Measurements from ENCODE around the gene ABCG1. TPM values are rescaled to one million over a fixed set of nuclear protein-coding genes. Genes with fewer than 3 reads are reported as not detected.

Gene ABCG1
- total RNA-seq, 2 experiments from 2014 or later, result 16.7 to 17.3 TPM

DNA sequence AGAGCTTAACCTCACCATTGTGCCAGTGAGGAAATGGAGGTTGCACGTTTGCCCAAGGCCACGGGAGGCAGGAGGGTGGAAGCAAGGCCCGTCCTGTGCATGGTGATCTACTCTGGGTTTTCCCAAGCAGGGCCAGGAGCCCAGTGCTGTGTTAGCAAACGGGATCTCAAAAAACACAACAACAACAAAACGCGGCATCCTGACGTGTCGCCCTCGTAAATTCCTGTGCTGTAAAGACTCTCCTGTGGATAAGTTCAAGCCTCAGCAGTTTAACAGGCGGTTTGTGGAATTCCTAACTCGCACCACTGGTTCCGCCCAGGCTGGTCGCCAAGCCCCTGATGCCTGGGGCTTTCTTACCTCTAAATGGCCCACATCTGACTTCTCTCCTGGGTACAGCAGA, 57.1 kb downstream of the ABCG1 start:
- Histone ChIP-seq H3K4me3 (ENCODE audit: low read depth, low read length, poor library complexity, severe bottlenecking) (no peak overlapping the region), H3K4me2 (ENCODE audit: low read length) (no peak overlapping the region), H3K9me3 (ENCODE audit: low read length) (no peaks in the 10 kb centered on the region), H3K4me1 (ENCODE audit: insufficient read depth, low read length, poor library complexity, severe bottlenecking) (no peaks in the 10 kb centered on the region), H4K20me1 (ENCODE audit: insufficient read depth, low read length) (no peaks in the 10 kb centered on the region), H3K79me2 (ENCODE audit: insufficient read depth, low read depth, low read length) (no peaks in the 10 kb centered on the region), H2AFZ (ENCODE audit: low read length) (no peak overlapping the region), H3K9me2 (ENCODE audit: insufficient read depth, low read length) (no peaks in the 10 kb centered on the region), H3K27ac (ENCODE audit: low read depth, low read length, poor library complexity, severe bottlenecking) (no peak overlapping the region), H3K36me3 (ENCODE audit: insufficient read depth, low read length) (peaks cover 64% of the 10 kb centered on the region)
- ChIA-PET CTCF (ENCODE audit: unreplicated experiment) (interaction anchor here (0.6 kb wide), 1 partner anchor 84 kb away, joined by 3 read pairs; no protein-coding TSS in a partner anchor), POLR2A (no interaction called here)
- no peak for TF ChIP-seq EZH2phosphoT487 (IDR thresholded peaks at IDR 0.05; ENCODE audit: borderline replicate concordance, low read depth, low read length)
- TF ChIP-seq, protein P1, sequence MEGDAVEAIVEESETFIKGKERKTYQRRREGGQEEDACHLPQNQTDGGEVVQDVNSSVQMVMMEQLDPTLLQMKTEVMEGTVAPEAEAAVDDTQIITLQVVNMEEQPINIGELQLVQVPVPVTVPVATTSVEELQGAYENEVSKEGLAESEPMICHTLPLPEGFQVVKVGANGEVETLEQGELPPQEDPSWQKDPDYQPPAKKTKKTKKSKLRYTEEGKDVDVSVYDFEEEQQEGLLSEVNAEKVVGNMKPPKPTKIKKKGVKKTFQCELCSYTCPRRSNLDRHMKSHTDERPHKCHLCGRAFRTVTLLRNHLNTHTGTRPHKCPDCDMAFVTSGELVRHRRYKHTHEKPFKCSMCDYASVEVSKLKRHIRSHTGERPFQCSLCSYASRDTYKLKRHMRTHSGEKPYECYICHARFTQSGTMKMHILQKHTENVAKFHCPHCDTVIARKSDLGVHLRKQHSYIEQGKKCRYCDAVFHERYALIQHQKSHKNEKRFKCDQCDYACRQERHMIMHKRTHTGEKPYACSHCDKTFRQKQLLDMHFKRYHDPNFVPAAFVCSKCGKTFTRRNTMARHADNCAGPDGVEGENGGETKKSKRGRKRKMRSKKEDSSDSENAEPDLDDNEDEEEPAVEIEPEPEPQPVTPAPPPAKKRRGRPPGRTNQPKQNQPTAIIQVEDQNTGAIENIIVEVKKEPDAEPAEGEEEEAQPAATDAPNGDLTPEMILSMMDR (conservative IDR thresholded peaks at IDR 0.05; ENCODE audit: low read length), result no peak
- no peak for DNase-seq (ENCODE audit: low spot score)
- no TSS peak for BruUV-seq (replicated peaks)
- intact Hi-C loops (cut with micrococcal nuclease; ENCODE audit: unreplicated experiment), result no loop called here

DNA sequence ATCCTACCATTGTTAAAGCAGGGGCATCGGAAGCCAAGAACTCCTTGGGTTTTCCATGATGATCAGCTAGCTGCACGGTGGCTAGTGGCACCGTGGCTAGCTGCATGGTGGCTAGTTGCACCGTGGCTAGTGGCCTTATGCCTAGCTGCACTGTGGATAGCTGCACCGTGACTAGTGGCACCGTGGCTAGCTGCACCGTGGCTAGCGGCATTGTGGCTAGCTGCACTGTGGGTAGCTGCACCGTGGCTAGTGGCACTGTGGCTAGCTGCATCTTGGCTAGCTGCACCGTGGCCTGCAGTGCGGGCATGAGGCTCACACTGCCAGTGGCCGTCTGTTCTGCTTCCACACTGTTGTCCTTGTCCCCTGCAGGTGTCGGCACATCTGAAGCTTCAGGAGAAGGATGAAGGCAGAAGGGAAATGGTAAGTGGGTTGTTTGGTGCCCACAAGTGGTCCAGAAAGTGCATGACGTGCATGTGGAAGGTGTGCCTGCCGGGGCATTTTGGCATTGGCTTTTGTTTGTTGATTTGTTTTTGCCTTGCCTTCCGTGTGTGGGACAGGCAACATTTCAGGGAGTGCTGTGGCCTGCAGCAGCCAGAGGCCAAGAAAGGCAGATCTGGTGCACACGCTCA, 57.7 kb downstream of the ABCG1 start:
- ChIA-PET POLR2A (no interaction called here), CTCF (ENCODE audit: unreplicated experiment) (interaction anchor here (0.6 kb wide), 1 partner anchor 83 kb away, joined by 3 read pairs; no protein-coding TSS in a partner anchor)
- Histone ChIP-seq H3K9me2 (ENCODE audit: insufficient read depth, low read length) (no peaks in the 10 kb centered on the region), H3K4me3 (ENCODE audit: low read depth, low read length, poor library complexity, severe bottlenecking) (no peak overlapping the region), H3K36me3 (ENCODE audit: insufficient read depth, low read length) (peaks cover 60% of the 10 kb centered on the region), H4K20me1 (ENCODE audit: insufficient read depth, low read length) (no peaks in the 10 kb centered on the region), H3K9me3 (ENCODE audit: low read length) (no peaks in the 10 kb centered on the region), H3K4me2 (ENCODE audit: low read length) (no peak overlapping the region), H3K4me1 (ENCODE audit: insufficient read depth, low read length, poor library complexity, severe bottlenecking) (no peaks in the 10 kb centered on the region), H2AFZ (ENCODE audit: low read length) (no peak overlapping the region), H3K79me2 (ENCODE audit: insufficient read depth, low read depth, low read length) (no peaks in the 10 kb centered on the region), H3K27ac (ENCODE audit: low read depth, low read length, poor library complexity, severe bottlenecking) (no peak overlapping the region)
- TF ChIP-seq, protein P1 (conservative IDR thresholded peaks at IDR 0.05; ENCODE audit: low read length), result no peak; the same call in 1 of the 2 replicates
- TF ChIP-seq EZH2phosphoT487 (IDR thresholded peaks at IDR 0.05; ENCODE audit: borderline replicate concordance, low read depth, low read length), result no peak
- no TSS peak for BruUV-seq (replicated peaks)
- no peak for DNase-seq (ENCODE audit: low spot score)
- intact Hi-C loops (cut with micrococcal nuclease; ENCODE audit: unreplicated experiment), result no loop called here

DNA sequence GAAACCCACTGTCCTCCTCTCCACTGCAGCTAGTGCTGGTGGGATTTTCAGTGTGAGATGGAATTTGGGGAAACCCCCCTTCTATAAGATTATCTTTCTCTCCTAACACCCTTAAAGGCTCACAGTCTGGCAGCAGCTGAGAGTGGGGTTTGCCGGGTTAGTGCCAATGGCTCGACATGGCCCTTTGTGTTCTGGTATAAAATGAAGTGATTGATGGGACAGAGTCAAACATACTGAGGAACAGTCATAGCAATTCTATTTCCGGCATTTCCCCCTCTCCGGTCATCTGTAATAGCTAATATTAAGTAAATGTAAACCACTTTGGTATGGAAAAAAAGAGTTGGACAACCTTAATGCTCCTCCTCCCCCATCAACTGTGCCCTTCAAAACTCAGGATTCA, 58.7 kb downstream of the ABCG1 start:
- Histone ChIP-seq H3K36me3 (ENCODE audit: insufficient read depth, low read length) (peaks cover 55% of the 10 kb centered on the region), H3K4me3 (ENCODE audit: low read depth, low read length, poor library complexity, severe bottlenecking) (no peak overlapping the region), H4K20me1 (ENCODE audit: insufficient read depth, low read length) (no peaks in the 10 kb centered on the region), H3K9me3 (ENCODE audit: low read length) (no peaks in the 10 kb centered on the region), H3K9me2 (ENCODE audit: insufficient read depth, low read length) (no peaks in the 10 kb centered on the region), H3K79me2 (ENCODE audit: insufficient read depth, low read depth, low read length) (no peaks in the 10 kb centered on the region), H3K27ac (ENCODE audit: low read depth, low read length, poor library complexity, severe bottlenecking) (no peak overlapping the region), H3K4me1 (ENCODE audit: insufficient read depth, low read length, poor library complexity, severe bottlenecking) (no peaks in the 10 kb centered on the region), H3K4me2 (ENCODE audit: low read length) (no peak overlapping the region), H2AFZ (ENCODE audit: low read length) (no peak overlapping the region)
- intact Hi-C loops (cut with micrococcal nuclease; ENCODE audit: unreplicated experiment), result no loop called here
- ChIA-PET POLR2A (interaction anchor here (0.5 kb wide), 1 partner anchor 21 kb away, joined by 3 read pairs; no protein-coding TSS in a partner anchor), CTCF (ENCODE audit: unreplicated experiment) (no interaction called here)
- BruUV-seq (replicated peaks), result no TSS peak
- TF ChIP-seq, protein P1 (conservative IDR thresholded peaks at IDR 0.05; ENCODE audit: low read length), result no peak
- no peak for TF ChIP-seq EZH2phosphoT487 (IDR thresholded peaks at IDR 0.05; ENCODE audit: borderline replicate concordance, low read depth, low read length)
- no peak for DNase-seq (ENCODE audit: low spot score)
